Astrocyte (in vitro differentiated cells and primary cell): ENCODE data around the gene MAGEB4. TPM values are rescaled to one million over a fixed set of nuclear protein-coding genes. Genes with fewer than 3 reads are reported as not detected.

ENCODE experiments used
- DNase-seq: peaks from one replicate; pipeline ENCODE4 v3.0.0-alpha.2; 2010; ENCODE audit warnings: low read depth
- FAIRE-seq: peaks from 2 replicates; lab custom pipeline; 2011; peaks lifted over from hg19 to GRCh38; lab: Jason Lieb, UNC
- H2AFZ ChIP-seq: 2 replicates; pipeline ENCODE4 v1.6.0; 2012; ENCODE audit warnings: low read depth, low read length, inconsistent platforms
- H3K27ac ChIP-seq: 2 replicates; pipeline ENCODE4 v1.5.1; 2011; ENCODE audit warnings: low read depth, low read length, inconsistent platforms
- H3K27me3 ChIP-seq: 2 replicates; pipeline ENCODE4 v1.6.0; 2011; ENCODE audit warnings: low read length, inconsistent platforms; ENCODE audit not compliant: insufficient read depth
- H3K36me3 ChIP-seq: 2 replicates; pipeline ENCODE4 v1.5.1; 2011; ENCODE audit warnings: low read length, inconsistent platforms; ENCODE audit not compliant: insufficient read depth
- H3K4me1 ChIP-seq: 2 replicates; pipeline ENCODE4 v1.5.1; 2011; ENCODE audit warnings: low read length, inconsistent platforms; ENCODE audit not compliant: insufficient read depth
- H3K4me2 ChIP-seq: 2 replicates; pipeline ENCODE4 v1.6.0; 2012; ENCODE audit warnings: low read length, inconsistent platforms
- H3K4me3 ChIP-seq: 2 replicates; pipeline ENCODE4 v1.5.1; 2011; ENCODE audit warnings: low read depth, mild to moderate bottlenecking, low read length, inconsistent platforms; ENCODE audit not compliant: insufficient read depth
- H3K79me2 ChIP-seq: 2 replicates; pipeline ENCODE4 v1.6.0; 2012; ENCODE audit warnings: mild to moderate bottlenecking, low read length, inconsistent platforms; ENCODE audit not compliant: insufficient read depth
- H3K9ac ChIP-seq: 2 replicates; pipeline ENCODE4 v1.6.0; 2012; ENCODE audit warnings: mild to moderate bottlenecking, low read length, inconsistent platforms
- H3K9me3 ChIP-seq: 2 replicates; pipeline ENCODE4 v1.5.1; 2012; ENCODE audit warnings: low read depth, mild to moderate bottlenecking, low read length, inconsistent platforms; ENCODE audit not compliant: insufficient read depth
- H4K20me1 ChIP-seq: 2 replicates; pipeline ENCODE4 v1.6.0; 2012; ENCODE audit warnings: low read length, inconsistent platforms; ENCODE audit not compliant: insufficient read depth
- H3K27ac Mint-ChIP-seq: one replicate; pipeline ENCODE4 v1.8.0; 2021; ENCODE audit warnings: mild to moderate bottlenecking, mixed read lengths; ENCODE audit not compliant: unreplicated experiment
- H3K27me3 Mint-ChIP-seq: one replicate; pipeline ENCODE4 v1.8.0; 2021; ENCODE audit warnings: low read depth, mixed read lengths; ENCODE audit not compliant: unreplicated experiment
- H3K36me3 Mint-ChIP-seq: one replicate; pipeline ENCODE4 v1.8.0; 2021; ENCODE audit warnings: low read depth, mixed read lengths; ENCODE audit not compliant: unreplicated experiment
- H3K4me1 Mint-ChIP-seq: one replicate; pipeline ENCODE4 v1.8.0; 2021; ENCODE audit warnings: low read depth, mixed read lengths; ENCODE audit not compliant: unreplicated experiment
- H3K4me3 Mint-ChIP-seq: one replicate; pipeline ENCODE4 v1.8.0; 2021; ENCODE audit warnings: mild to moderate bottlenecking, moderate library complexity, mixed read lengths; ENCODE audit not compliant: unreplicated experiment
- H3K9me3 Mint-ChIP-seq: one replicate; pipeline ENCODE4 v1.8.0; 2021; ENCODE audit warnings: mild to moderate bottlenecking, mixed read lengths; ENCODE audit not compliant: unreplicated experiment
- CTCF ChIP-seq: IDR thresholded peaks from 2 replicates; pipeline ENCODE4 v1.5.1; 2011; ENCODE audit warnings: low read depth, mild to moderate bottlenecking, inconsistent platforms, low read length, moderate library complexity; ENCODE audit not compliant: insufficient read depth
- EZH2 ChIP-seq: IDR thresholded peaks from 2 replicates; pipeline ENCODE4 v1.6.1; 2012; ENCODE audit warnings: mild to moderate bottlenecking, low read length, inconsistent platforms; ENCODE audit not compliant: insufficient read depth
- total RNA-seq: library from RNA; stranded (reverse); gene quantifications from 2 replicates; pipeline ENCODE4 v1.2.1, GENCODE V29; 2021

Gene MAGEB4
- total RNA-seq, 1 donor from 2014 or later, result not detected

- Histone ChIP-seq H3K27me3 (no peaks in the 10 kb centered on the region), H3K27ac (no peak overlapping the region), H3K36me3 (no peaks in the 10 kb centered on the region), H3K4me2 (no peak overlapping the region), H4K20me1 (no peaks in the 10 kb centered on the region), H2AFZ (no peak overlapping the region), H3K4me1 (no peaks in the 10 kb centered on the region), H3K4me3 (no peak overlapping the region), H3K9me3 (no peaks in the 10 kb centered on the region), H3K79me2 (no peaks in the 10 kb centered on the region), H3K9ac (no peak overlapping the region)
- DNase-seq (no peak), FAIRE-seq (no peak)
- H3K4me3 Mint-ChIP-seq, result no peak overlapping the region
- H3K4me1 Mint-ChIP-seq, result peaks cover under 1% of the 10 kb centered on the region
- H3K27ac Mint-ChIP-seq, result no peak overlapping the region
- H3K9me3 Mint-ChIP-seq, result no peaks in the 10 kb centered on the region
- TF ChIP-seq EZH2, result no peak
- H3K36me3 Mint-ChIP-seq, result no peaks in the 10 kb centered on the region
- no peaks in the 10 kb centered on the region for H3K27me3 Mint-ChIP-seq
Observed at GRCh38 chrX:30270639-30271038, 28.8 kb downstream of the MAGEB4 start.

GRCh38 chrX:30275498-30275897 lies 33.7 kb downstream of the MAGEB4 start:
- FAIRE-seq (no peak), DNase-seq (no peak)
- H3K36me3 ChIP-seq, result no peaks in the 10 kb centered on the region
- H3K9ac ChIP-seq, result no peak overlapping the region
- Mint-ChIP-seq H3K9me3 (no peaks in the 10 kb centered on the region), H3K27me3 (no peaks in the 10 kb centered on the region), H3K4me1 (peaks cover 7% of the 10 kb centered on the region), H3K4me3 (no peak overlapping the region), H3K27ac (no peak overlapping the region), H3K36me3 (no peaks in the 10 kb centered on the region)
- TF ChIP-seq CTCF, result peak; percentile 16
- no peak for TF ChIP-seq EZH2
- no peaks in the 10 kb centered on the region for H3K9me3 ChIP-seq
- no peak overlapping the region for H3K27ac ChIP-seq
- H3K4me1 ChIP-seq, result no peaks in the 10 kb centered on the region
- no peak overlapping the region for H3K4me2 ChIP-seq
- H4K20me1 ChIP-seq, result no peaks in the 10 kb centered on the region
- no peaks in the 10 kb centered on the region for H3K79me2 ChIP-seq
- no peak overlapping the region for H3K4me3 ChIP-seq
- H3K27me3 ChIP-seq, result no peaks in the 10 kb centered on the region
- H2AFZ ChIP-seq, result no peak overlapping the region

- H4K20me1 ChIP-seq, result no peaks in the 10 kb centered on the region
- peak; percentile 26 for FAIRE-seq
- TF ChIP-seq EZH2, result no peak
- TF ChIP-seq CTCF, result no peak
Observed at GRCh38 chrX:30278365-30278764, 36.6 kb downstream of the MAGEB4 start.

More at GRCh38 chrX:30278365-30278764, 36.6 kb downstream of the MAGEB4 start:
- Histone ChIP-seq H3K36me3 (no peaks in the 10 kb centered on the region), H3K4me2 (no peak overlapping the region), H3K79me2 (no peaks in the 10 kb centered on the region), H3K9me3 (no peaks in the 10 kb centered on the region), H2AFZ (no peak overlapping the region), H3K4me1 (no peaks in the 10 kb centered on the region), H3K9ac (no peak overlapping the region), H3K4me3 (no peak overlapping the region), H3K27me3 (no peaks in the 10 kb centered on the region), H3K27ac (no peak overlapping the region)
- no peak overlapping the region for H3K27ac Mint-ChIP-seq
- peaks cover 18% of the 10 kb centered on the region for H3K4me1 Mint-ChIP-seq
- peak; percentile 11 for DNase-seq
- H3K9me3 Mint-ChIP-seq, result no peaks in the 10 kb centered on the region
- no peaks in the 10 kb centered on the region for H3K27me3 Mint-ChIP-seq
- H3K4me3 Mint-ChIP-seq, result no peak overlapping the region
- no peaks in the 10 kb centered on the region for H3K36me3 Mint-ChIP-seq
